ES-I3 (cell line): ENCODE data around the gene TRDN.

Experiments used
- H3K36me3 ChIP-seq: 2 replicates; pipeline ENCODE4 v1.6.1; 2013; ENCODE audit warnings: mild to moderate bottlenecking, low read length, control low read depth, moderate library complexity; ENCODE audit not compliant: insufficient read depth
- H3K4me1 ChIP-seq: 2 replicates; pipeline ENCODE4 v1.6.1; 2013; ENCODE audit warnings: mild to moderate bottlenecking, control low read depth, low read length; ENCODE audit not compliant: insufficient read depth
- H3K9ac ChIP-seq: 2 replicates; pipeline ENCODE4 v1.6.1; 2013; ENCODE audit warnings: low read depth, mild to moderate bottlenecking, low read length, moderate library complexity
- H3K9me3 ChIP-seq: 2 replicates; pipeline ENCODE4 v1.6.1; 2013; ENCODE audit warnings: mild to moderate bottlenecking, low read length, moderate library complexity; ENCODE audit not compliant: control insufficient read depth, insufficient read depth

TRDN gene

GRCh38 chr6:123417535-123417934 is 219.2 kb downstream of the TRDN start:
- Histone ChIP-seq H3K9me3 (no peaks in the 10 kb centered on the region), H3K9ac (no peak overlapping the region), H3K4me1 (no peaks in the 10 kb centered on the region), H3K36me3 (no peaks in the 10 kb centered on the region)

DNA sequence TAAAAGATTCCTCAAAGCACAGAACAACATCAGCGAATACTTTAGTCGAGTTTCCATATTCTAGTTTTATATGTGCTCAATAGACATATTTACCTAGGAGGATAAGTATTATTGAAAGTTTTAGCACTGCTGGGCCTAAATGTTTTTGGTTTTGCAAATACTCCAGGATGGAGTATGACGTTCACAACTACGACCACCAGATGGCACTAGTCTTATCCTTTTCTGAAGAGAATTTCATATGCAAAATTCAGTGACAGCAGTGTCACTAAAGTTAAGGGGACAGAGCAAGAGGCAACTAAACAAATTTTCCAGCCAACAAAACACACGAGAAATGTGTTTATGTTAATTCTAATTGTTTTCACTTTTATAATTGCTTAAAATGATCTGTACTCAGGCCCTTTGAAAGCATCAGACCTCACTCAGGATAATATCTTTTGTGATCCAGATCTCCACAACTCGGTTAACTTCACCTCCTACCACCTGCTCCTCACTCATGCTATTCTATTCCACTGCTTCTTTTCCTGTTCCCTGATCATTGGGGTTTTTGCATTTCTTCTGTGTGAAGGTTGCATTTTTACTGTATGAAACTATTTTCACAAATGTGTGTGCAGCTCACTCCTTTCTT is 220.8 kb downstream of the TRDN start:
- H3K9me3 ChIP-seq = no peaks in the 10 kb centered on the region
- no peak overlapping the region for H3K9ac ChIP-seq
- H3K4me1 ChIP-seq = no peaks in the 10 kb centered on the region
- no peaks in the 10 kb centered on the region for H3K36me3 ChIP-seq

DNA sequence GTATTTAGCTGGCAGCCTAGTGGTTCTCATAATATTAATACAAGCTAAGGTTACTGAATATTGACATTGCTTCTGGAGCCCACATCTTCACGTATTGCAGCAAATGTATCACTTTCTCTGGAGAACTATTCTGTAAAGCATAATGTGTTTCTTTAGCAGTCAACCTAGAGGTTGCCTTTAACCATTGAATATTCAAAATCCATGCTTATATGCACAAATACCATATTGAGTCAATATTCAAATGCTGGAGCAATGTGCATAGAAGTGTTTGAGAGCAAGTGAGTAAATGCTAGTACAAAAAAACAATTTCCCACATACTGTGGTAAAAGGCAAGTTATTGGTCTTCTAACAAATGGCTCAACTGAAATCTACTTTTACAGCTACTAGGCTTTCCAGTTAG is 231.8 kb downstream of the TRDN start:
- H3K9ac ChIP-seq = no peak overlapping the region
- no peaks in the 10 kb centered on the region for H3K9me3 ChIP-seq
- H3K36me3 ChIP-seq = no peaks in the 10 kb centered on the region
- H3K4me1 ChIP-seq = no peaks in the 10 kb centered on the region; the same call in 1 of the 2 replicates

GRCh38 chr6:123402052-123402451 is 234.7 kb downstream of the TRDN start:
- Histone ChIP-seq H3K4me1 (no peaks in the 10 kb centered on the region; the same call in 1 of the 2 replicates), H3K9me3 (no peaks in the 10 kb centered on the region), H3K36me3 (no peaks in the 10 kb centered on the region), H3K9ac (no peak overlapping the region)

- Histone ChIP-seq H3K4me1 (no peaks in the 10 kb centered on the region; the same call in 1 of the 2 replicates), H3K9ac (no peak overlapping the region), H3K36me3 (no peaks in the 10 kb centered on the region), H3K9me3 (no peaks in the 10 kb centered on the region)
Observed at GRCh38 chr6:123398072-123398471, 238.7 kb downstream of the TRDN start.

DNA sequence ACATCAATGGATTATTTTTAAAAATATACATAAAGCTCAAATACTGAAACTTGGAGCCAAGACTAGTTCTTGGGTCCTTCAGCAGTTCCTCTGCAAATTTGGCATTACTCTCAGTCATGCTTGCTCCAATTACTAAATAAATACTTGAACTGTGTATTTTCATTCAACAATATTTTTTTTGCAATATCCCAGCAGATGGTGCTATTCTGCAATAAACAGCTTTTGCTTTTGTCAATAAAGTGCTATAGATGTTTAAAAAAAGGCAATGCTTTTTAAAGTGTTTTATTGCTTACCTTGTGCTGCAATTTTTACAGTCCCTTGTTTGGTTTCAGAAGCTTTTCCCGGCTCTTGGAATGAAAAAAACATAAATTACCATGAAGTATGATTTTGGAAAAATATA is 243.4 kb downstream of the TRDN start:
- H3K36me3 ChIP-seq = no peaks in the 10 kb centered on the region
- no peaks in the 10 kb centered on the region for H3K4me1 ChIP-seq
- no peak overlapping the region for H3K9ac ChIP-seq
- no peaks in the 10 kb centered on the region for H3K9me3 ChIP-seq

DNA sequence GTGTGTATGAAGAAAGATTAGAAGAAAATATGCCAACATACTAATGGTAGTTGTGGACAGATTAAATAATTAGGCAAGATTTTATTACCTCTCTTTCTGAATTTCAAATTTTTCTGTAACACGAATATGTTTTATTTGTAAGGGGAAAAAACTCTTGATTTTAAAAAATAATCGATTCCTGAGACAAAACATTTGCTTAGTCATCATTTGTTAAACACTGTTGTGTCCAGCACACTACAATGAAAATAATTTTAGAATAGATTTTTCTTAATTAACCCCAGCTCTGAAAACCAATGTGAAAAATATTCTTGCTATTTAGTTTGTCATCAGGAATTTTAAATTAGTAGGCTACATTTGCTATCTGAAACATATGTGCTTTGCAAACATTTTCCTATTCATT is 253.0 kb downstream of the TRDN start:
- H3K9ac ChIP-seq = no peak overlapping the region
- no peaks in the 10 kb centered on the region for H3K36me3 ChIP-seq
- H3K9me3 ChIP-seq = no peaks in the 10 kb centered on the region
- no peaks in the 10 kb centered on the region for H3K4me1 ChIP-seq

DNA sequence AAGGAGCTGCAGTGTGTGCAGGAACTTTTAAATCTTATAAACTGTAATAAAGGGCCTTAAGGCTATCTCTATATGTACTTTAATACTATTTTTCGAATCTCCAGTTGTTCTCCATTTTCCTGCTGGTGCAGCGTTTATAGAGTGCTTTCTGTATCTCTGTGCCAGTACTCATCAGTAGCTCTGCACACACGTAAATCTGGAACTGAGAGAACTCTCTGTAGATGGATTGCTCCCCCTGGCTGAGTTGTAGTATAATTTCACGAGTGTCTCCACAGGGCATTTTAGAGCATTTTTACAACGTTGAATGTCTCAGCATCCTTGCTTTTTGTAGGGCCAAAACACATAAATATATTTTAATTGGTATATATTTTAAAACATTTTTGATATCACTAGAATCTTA is 256.5 kb downstream of the TRDN start:
- Histone ChIP-seq H3K4me1 (no peaks in the 10 kb centered on the region), H3K9me3 (no peaks in the 10 kb centered on the region), H3K36me3 (no peaks in the 10 kb centered on the region), H3K9ac (no peak overlapping the region)

DNA sequence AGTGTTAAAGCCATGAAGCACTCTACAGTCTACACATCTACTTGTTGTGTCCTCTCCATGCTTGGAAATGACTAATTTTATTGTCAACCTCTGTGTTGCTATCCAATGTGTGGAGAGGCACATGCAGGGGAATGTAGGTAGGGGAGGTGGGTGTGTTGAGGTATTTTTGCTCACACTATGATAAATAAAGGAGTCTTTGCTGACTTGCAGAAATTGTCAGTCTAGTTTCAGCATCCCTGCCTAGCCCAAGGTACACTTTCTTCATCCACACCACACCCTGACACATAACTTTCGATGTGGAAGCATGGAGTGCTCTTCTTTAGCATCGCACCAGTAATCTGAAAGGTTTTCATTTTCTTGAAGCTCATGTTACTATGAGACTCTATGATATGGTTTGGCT is 264.0 kb downstream of the TRDN start:
- H3K4me1 ChIP-seq = no peaks in the 10 kb centered on the region
- no peaks in the 10 kb centered on the region for H3K9me3 ChIP-seq
- no peak overlapping the region for H3K9ac ChIP-seq
- H3K36me3 ChIP-seq = no peaks in the 10 kb centered on the region

DNA sequence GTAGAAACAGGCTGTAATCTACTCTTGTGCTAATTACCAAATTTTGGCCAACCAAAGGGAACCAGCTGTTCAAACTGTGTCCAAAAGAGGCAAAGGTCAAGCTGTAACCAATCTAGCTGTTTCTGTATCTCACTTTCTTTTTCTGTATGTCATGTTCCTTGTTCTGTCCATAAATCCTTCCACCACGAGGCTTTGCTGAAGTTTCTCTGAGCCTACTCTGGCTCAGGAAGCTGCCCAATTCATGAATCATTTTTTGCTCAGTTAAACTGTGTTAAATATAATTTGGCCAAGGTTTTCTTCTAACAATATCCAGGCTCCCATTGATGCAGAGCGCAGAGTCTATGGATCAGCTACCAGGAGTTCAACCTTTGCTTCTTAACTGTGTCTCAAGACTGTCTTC is 272.8 kb downstream of the TRDN start:
- Histone ChIP-seq H3K9me3 (no peaks in the 10 kb centered on the region), H3K9ac (no peak overlapping the region), H3K36me3 (no peaks in the 10 kb centered on the region), H3K4me1 (no peaks in the 10 kb centered on the region)

- no peak overlapping the region for H3K9ac ChIP-seq
- H3K36me3 ChIP-seq = no peaks in the 10 kb centered on the region
- no peaks in the 10 kb centered on the region for H3K9me3 ChIP-seq
Observed at GRCh38 chr6:123360359-123360758, 276.4 kb downstream of the TRDN start.

DNA sequence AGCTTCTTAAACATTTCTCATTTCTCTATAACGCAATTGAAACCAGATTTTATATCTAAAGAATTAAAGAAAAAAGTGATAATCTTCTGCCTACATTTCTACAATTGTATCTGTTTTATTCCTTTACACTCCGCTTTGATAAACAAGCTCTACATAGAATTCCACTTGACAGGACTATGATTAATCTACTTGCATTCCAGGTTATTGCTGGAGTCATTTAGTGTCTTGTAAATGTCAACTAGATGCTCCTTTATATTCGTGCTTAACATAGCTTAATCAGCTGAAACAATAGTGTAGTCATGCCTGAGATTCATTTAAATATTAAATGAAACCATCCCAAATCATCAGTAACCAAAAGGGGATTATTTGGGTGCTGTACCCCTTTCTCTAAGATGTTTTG is 284.0 kb downstream of the TRDN start:
- H3K9me3 ChIP-seq = no peaks in the 10 kb centered on the region
- H3K4me1 ChIP-seq = no peaks in the 10 kb centered on the region
- no peaks in the 10 kb centered on the region for H3K36me3 ChIP-seq
- no peak overlapping the region for H3K9ac ChIP-seq

More at GRCh38 chr6:123360359-123360758, 276.4 kb downstream of the TRDN start:
- no peaks in the 10 kb centered on the region for H3K4me1 ChIP-seq

GRCh38 chr6:123352279-123352678 is 284.5 kb downstream of the TRDN start:
- no peaks in the 10 kb centered on the region for H3K9me3 ChIP-seq
- no peaks in the 10 kb centered on the region for H3K36me3 ChIP-seq
- no peaks in the 10 kb centered on the region for H3K4me1 ChIP-seq
- no peak overlapping the region for H3K9ac ChIP-seq

DNA sequence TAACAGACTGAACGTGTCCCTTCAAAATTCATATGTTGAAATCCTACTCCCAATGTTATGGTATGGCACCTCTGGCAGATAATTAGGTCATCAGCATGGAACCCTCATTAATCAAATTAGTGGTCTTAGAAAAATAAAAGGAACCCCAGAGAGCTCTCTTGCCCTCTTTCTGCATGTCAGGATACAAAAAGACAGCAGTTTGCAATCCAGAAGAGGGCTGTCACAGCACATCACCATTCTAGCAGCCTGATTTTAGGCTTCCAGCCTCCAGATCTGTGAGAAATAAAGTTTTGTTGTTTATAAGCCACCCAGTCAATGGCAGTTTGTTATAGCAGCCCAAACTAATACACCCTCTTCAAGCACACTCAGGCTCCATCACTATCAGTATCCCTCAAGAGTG is 292.9 kb downstream of the TRDN start:
- Histone ChIP-seq H3K9ac (no peak overlapping the region), H3K36me3 (no peaks in the 10 kb centered on the region)

DNA sequence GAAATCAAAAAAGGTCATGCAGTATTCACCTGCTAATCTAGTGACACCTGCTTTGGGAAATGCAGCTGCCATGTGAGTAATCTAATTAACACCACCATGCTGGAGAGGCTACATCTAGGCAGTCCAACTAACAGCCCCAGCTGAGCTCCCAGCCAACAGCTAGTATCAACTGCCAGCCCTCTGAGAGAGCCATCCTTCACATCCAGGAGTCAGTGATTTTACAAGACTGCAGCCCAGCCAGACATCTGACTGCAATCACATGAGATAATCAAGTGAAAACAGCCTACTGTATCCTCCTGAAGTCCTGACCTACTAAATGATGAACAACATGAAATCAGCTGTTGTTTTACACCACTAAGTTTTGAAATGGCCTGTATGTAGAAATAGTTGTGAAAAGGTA is 298.4 kb downstream of the TRDN start:
- no peaks in the 10 kb centered on the region for H3K9me3 ChIP-seq
- no peaks in the 10 kb centered on the region for H3K4me1 ChIP-seq
- H3K36me3 ChIP-seq = no peaks in the 10 kb centered on the region
- no peak overlapping the region for H3K9ac ChIP-seq

More for the DNA sequence above, 292.9 kb downstream of the TRDN start:
- Histone ChIP-seq H3K9me3 (no peaks in the 10 kb centered on the region), H3K4me1 (no peaks in the 10 kb centered on the region)
